Adrenal gland (tissue), 12 donors: ENCODE results near the gene DCAF7. TPM values are rescaled to one million over a fixed set of nuclear protein-coding genes. Genes with fewer than 3 reads are reported as not detected.

ENCODE experiments used
- DNase-seq, 7 donors: peaks; one replicate each; pipeline ENCODE4 v3.0.0-alpha.2; 2019 to 2020
- H3K27ac ChIP-seq, 5 donors: fragments of 200-600 bp; sonication (generic) in 4 of 5; 1 replicate in 3 of 5; 2 replicates in 2 of 5; pipeline versions ENCODE4 v1.5.1 to v1.8.0; 2016 to 2020; ENCODE audit warnings: mild to moderate bottlenecking in 1 of 5
- H3K27me3 ChIP-seq: fragments of 200-600 bp; 2 replicates; pipeline ENCODE4 v1.8.0; 2021
- H3K36me3 ChIP-seq, 2 donors: fragments of 200-600 bp; replicated peaks in 1 of 2; 1 replicate in 1 of 2; 2 replicates in 1 of 2; pipeline versions ENCODE4 v1.5.1 to v1.8.0; 2018 to 2022
- H3K4me1 ChIP-seq, 2 donors: fragments of 200-600 bp; replicated peaks in 1 of 2; 1 replicate in 1 of 2; 2 replicates in 1 of 2; pipeline versions ENCODE4 v1.5.1 to v1.8.0; 2018 to 2021
- H3K4me3 ChIP-seq, 4 donors: fragments of 200-600 bp; sonication (generic) in 3 of 4; one replicate each; pipeline ENCODE4 v1.5.1; 2016 to 2018
- H3K9me3 ChIP-seq, 3 donors: fragments of 200-600 bp; sonication (generic) in 1 of 3; replicated peaks in 1 of 3; 1 replicate in 2 of 3; 2 replicates in 1 of 3; pipeline versions ENCODE4 v1.5.1 to v1.8.0; 2016 to 2021
- POLR2A ChIP-seq, 2 donors: fragments of 450-650 bp; IDR thresholded peaks; one replicate each; pipeline ENCODE4 v1.6.1; 2017; ENCODE audit warnings: antibody characterized with exemption in 2 of 2, mild to moderate bottlenecking in 2 of 2, moderate library complexity in 1 of 2
- WGBS, 4 donors: extraction: QIAGEN DNeasy Blood & Tissue Kit in 2 of 4; methylation state at CpG; one replicate each; pipeline versions ENCODE4 v1.1.5 to v1.1.7; 2013 to 2017; 5-methylcytosine and 5-hydroxymethylcytosine counted together
- intact Hi-C, 2 donors: fragments of 100-400 bp; cut with DNase I; formaldehyde crosslinking; loops; one replicate each; pipeline versions ENCODE4 v1.14.1 to v1.15.0; 2022 to 2023
- polyA plus RNA-seq, 3 donors: library from polyadenylated mRNA; stranded (reverse); fragments of 200-250 nt in 2 of 3; fragments of 350-450 nt in 1 of 3; fragmentation: Illumina TruSeq in 1 of 3; extraction: RNeasy Lipid Tissue Mini Kit (QIAGEN cat#74804) in 1 of 3; gene quantifications; one replicate each; pipeline ENCODE4 v1.2.3, GENCODE V29; 2013 to 2014
- total RNA-seq, 9 donors: library from RNA; depleted of rRNA in 4 of 9; stranded (reverse); fragments of >200 nt in 4 of 9; fragments of 120-200 nt in 1 of 9; fragmentation: NEBNext Ultra II Directional in 1 of 9; extraction: Animal tissue kit (Norgen Biotek cat#: 25700) in 1 of 9; gene quantifications; one replicate each; pipeline versions ENCODE4 v1.1.0 to v1.2.4, GENCODE V29; 2013 to 2023
- TF ChIP-seq, protein P1 (sequence below), 6 experiments: fragments of 450-650 bp in 4 of 6; fragments of 200-600 bp in 2 of 6; sonication (generic) in 1 of 6; IDR thresholded peaks; 1 replicate in 5 of 6; 2 replicates in 1 of 6; pipeline versions ENCODE4 v1.5.1 to v1.8.0; 2016 to 2021; ENCODE audit warnings: antibody characterized with exemption in 6 of 6, mild to moderate bottlenecking in 2 of 6, moderate library complexity in 1 of 6
- donor health status: healthy with polysubstance abuse.
- donor health status: Bipolar disorder and iron deficiency.
- donor health status: DM: yes; HTN: yes; CAD: no.
- donor health status: DM: no; HTN: no; CAD: no.
- donor health status: DM: no; HTN: no; CAD: no.
- donor health status: DM: yes; HTN: yes; CAD: no.

DCAF7 gene
- total and polyA plus RNA-seq, 12 donors, result 12.2 to 69.8 (median 48.2) TPM

DNA sequence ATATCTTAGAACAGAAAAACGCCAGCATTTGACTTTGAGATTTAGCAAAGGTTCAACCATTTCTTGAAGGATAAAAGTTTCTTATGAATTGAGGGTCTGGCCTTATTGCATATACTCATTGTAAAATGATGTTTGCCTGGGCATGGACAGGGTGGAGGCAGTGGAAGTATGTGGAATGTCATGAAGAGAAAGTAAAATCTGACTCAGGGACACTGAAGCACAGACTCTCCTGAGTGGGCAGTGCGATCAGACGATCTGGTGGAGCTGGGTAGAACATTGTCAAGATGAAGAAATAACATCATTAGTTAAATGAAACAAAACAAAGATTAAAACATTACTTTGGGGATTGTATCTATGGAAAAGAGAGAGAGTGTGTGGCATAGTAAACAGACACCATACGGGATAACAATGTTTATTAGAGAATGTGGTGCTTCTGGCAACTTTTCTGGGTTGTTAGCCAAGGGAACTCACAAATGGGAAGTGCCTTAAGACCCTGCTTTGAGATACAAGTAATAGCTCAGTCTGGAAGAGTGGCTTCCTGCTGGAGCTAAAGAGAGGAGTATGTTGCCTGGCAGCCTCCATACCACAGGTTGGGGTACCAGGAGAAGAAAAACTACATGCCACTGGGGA is 76.4 kb downstream of the DCAF7 start:
- no peak for TF ChIP-seq POLR2A (IDR thresholded peaks at IDR 0.05)
- TF ChIP-seq, protein P1, sequence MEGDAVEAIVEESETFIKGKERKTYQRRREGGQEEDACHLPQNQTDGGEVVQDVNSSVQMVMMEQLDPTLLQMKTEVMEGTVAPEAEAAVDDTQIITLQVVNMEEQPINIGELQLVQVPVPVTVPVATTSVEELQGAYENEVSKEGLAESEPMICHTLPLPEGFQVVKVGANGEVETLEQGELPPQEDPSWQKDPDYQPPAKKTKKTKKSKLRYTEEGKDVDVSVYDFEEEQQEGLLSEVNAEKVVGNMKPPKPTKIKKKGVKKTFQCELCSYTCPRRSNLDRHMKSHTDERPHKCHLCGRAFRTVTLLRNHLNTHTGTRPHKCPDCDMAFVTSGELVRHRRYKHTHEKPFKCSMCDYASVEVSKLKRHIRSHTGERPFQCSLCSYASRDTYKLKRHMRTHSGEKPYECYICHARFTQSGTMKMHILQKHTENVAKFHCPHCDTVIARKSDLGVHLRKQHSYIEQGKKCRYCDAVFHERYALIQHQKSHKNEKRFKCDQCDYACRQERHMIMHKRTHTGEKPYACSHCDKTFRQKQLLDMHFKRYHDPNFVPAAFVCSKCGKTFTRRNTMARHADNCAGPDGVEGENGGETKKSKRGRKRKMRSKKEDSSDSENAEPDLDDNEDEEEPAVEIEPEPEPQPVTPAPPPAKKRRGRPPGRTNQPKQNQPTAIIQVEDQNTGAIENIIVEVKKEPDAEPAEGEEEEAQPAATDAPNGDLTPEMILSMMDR (IDR thresholded peaks at IDR 0.05), result no peak
- intact Hi-C loops, result loop anchor here in 1 of 2 donors (10.0 kb wide), 1 partner anchor 68 kb away; no protein-coding TSS in a partner anchor
- H3K9me3 ChIP-seq, result no peaks in the 10 kb centered on the region
- peak in 1 of 7 donors; percentile 4 for DNase-seq
- H3K27me3 ChIP-seq, result no peaks in the 10 kb centered on the region
- H3K4me1 ChIP-seq, result peaks cover 8 to 76% of the 10 kb centered on the region in 2 donors
- no peak overlapping the region for H3K4me3 ChIP-seq
- H3K36me3 ChIP-seq, result no peaks in the 10 kb centered on the region
- WGBS, 4 donors, result 59 to 69% (median 66%) methylated on average over 4 of the region's 4 CpGs
- no peak overlapping the region for H3K27ac ChIP-seq

DNA sequence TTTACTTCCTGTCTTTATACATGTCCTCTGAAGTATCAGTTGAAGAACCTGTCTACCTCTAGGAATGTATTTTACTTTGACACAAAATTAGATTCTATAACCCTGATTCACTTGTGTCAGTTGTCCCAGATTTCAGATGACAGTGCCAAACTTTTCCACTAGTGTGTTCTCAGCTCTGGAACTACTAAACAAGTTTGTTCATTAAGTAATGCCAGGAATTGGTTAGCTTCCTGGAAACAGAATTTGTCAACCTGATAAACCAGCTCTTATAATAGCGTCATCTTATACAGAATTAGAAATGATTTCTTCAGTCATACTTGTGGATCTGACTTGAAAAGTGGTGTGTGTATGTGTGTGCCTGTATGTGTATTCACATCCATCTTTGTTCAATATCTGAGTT is 79.3 kb downstream of the DCAF7 start:
- peaks cover 0 to 8% of the 10 kb centered on the region in 2 donors for H3K36me3 ChIP-seq
- no peak overlapping the region for H3K4me3 ChIP-seq
- TF ChIP-seq POLR2A (IDR thresholded peaks at IDR 0.05), result no peak
- TF ChIP-seq, protein P1 (IDR thresholded peaks at IDR 0.05), result no peak
- DNase-seq, result no peak
- no peaks in the 10 kb centered on the region for H3K27me3 ChIP-seq
- intact Hi-C loops, result loop anchor here in 1 of 2 donors (10.0 kb wide), 1 partner anchor 65 kb away; no protein-coding TSS in a partner anchor
- H3K4me1 ChIP-seq, result peaks cover 0 to 78% of the 10 kb centered on the region in 2 donors
- no peaks in the 10 kb centered on the region for H3K9me3 ChIP-seq
- peak overlapping the region in 1 of 5 donors; percentile 4 for H3K27ac ChIP-seq
- WGBS, 4 donors, result 67 to 80% (median 75%) methylated on average over 1 of the region's 1 CpG

DNA sequence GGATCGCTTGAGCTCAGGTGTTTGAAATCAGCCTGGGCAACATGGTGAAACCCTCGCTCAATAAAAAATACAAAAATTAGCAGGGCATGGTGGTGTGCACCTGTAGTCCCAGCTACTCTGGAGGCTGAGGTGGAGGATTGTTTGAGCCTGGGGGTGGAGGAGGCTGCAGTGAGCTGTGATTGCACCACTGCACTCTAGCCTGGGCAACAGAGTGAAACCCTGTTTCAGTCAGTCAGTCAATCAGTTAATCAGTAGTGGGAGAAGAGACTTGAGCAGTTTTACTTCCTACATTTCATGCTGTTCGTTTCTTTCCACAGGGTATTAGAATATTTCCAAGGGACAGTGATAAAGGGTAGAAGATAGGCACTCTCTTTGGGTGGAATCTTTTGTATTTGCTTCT is 80.8 kb downstream of the DCAF7 start:
- no peaks in the 10 kb centered on the region for H3K9me3 ChIP-seq
- H3K27me3 ChIP-seq, result no peaks in the 10 kb centered on the region
- 85 to 90% (median 89%) methylated on average over 3 of the region's 3 CpGs for whole genome bisulfite sequencing, 4 donors
- TF ChIP-seq POLR2A (IDR thresholded peaks at IDR 0.05), result no peak
- TF ChIP-seq, protein P1 (IDR thresholded peaks at IDR 0.05), result no peak
- no peak overlapping the region for H3K27ac ChIP-seq
- H3K4me3 ChIP-seq, result no peak overlapping the region
- H3K36me3 ChIP-seq, result peaks cover 0 to 12% of the 10 kb centered on the region in 2 donors
- intact Hi-C loops, result no loop called here
- DNase-seq, result no peak
- peaks cover 4 to 77% of the 10 kb centered on the region in 2 donors for H3K4me1 ChIP-seq

DNA sequence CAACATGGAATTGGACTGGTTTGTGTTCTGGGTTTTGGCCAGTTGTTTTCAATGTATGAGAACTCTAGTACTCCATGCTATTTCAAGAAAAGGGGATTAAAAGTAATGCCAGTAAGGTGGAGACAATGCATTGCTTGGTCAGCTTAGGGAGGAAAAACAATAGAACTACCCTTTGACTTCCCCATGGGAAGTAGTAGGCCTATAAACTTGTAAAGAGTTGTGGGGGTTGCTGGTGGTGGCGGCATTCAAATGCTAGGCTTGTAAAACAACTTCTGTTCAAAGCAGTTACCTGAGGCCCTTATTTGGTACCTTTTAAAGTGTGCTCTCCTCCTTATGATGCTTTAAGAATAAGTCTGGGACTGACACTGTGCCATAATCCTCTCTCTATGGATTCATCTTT is 81.3 kb downstream of the DCAF7 start:
- H3K4me3 ChIP-seq, result no peak overlapping the region
- intact Hi-C loops, result no loop called here
- peaks cover 0 to 15% of the 10 kb centered on the region in 2 donors for H3K36me3 ChIP-seq
- 90 to 92% (median 91%) methylated on average over 1 of the region's 1 CpG for WGBS, 4 donors
- H3K4me1 ChIP-seq, result peaks cover 4 to 76% of the 10 kb centered on the region in 2 donors
- no peak overlapping the region for H3K27ac ChIP-seq
- no peak for TF ChIP-seq POLR2A (IDR thresholded peaks at IDR 0.05)
- no peaks in the 10 kb centered on the region for H3K27me3 ChIP-seq
- no peak for DNase-seq
- no peaks in the 10 kb centered on the region for H3K9me3 ChIP-seq

DNA sequence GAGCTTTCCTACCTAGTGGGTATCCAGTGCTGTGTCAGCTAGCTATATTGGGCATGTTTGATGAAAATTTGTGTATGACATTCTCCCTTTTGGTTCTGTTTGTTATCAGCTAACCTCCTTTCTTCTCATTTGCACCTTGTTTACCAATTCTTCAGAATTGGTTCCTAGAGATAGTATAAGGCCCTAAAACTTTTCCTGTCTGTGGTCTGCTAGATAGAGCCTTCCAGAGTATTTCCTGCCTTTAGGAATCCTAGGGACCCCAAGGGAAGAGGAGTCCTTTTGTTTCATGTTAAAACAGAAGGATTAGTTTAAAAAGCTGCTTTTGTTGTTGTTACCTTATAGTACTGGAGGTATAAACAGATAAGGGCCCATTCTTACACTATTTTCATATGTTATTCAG is 83.5 kb downstream of the DCAF7 start:
- intact Hi-C loops, result no loop called here
- Histone ChIP-seq H3K4me3 (no peak overlapping the region), H3K4me1 (peaks cover 4 to 59% of the 10 kb centered on the region in 2 donors), H3K27me3 (no peaks in the 10 kb centered on the region), H3K36me3 (peaks cover 0 to 27% of the 10 kb centered on the region in 2 donors), H3K9me3 (no peaks in the 10 kb centered on the region), H3K27ac (peak overlapping the region in 3 of 5 donors; percentile 8 to 62 (median 11))
- DNase-seq, result no peak
- TF ChIP-seq POLR2A (IDR thresholded peaks at IDR 0.05), result no peak
- TF ChIP-seq, protein P1 (IDR thresholded peaks at IDR 0.05), result no peak
